Effector CD4-positive, alpha-beta T cell (primary cell): ENCODE measurements around the gene TINAG. TPM values are rescaled to one million over a fixed set of nuclear protein-coding genes. Genes with fewer than 3 reads are reported as not detected.

Experiments used
- DNase-seq: peaks from one replicate; pipeline ENCODE4 v3.0.0-alpha.2; 2020
- total RNA-seq: gene quantifications from one replicate; lab custom pipeline; 2026; lab: John Stamatoyannopoulos, UW

Gene TINAG
- total RNA-seq, result not detected

- DNase-seq, result no peak
Measured at GRCh38 chr6:54308289-54308985, at the start of gene TINAG. TSS of gene TINAG (plus strand) at chr6:54308441. CDS start at chr6:54308551, 110 bp downstream.

DNA sequence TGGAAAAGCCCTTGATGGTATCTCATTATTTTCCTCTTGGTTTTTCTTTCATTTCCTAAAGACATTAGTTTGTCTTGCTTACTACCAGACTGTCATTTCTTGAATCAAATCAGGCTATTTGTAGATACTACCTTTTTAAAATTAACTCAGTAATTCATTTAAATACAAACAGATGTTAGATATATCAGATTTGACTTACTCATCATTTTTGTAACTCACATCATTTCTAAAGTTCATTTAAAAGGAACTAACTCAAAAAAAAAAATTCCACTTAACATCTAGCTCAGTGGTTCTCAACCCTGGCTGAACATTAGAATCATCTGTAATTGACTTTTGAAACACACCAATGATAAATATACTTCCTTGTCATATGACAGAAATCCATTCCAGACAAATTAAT, 48.2 kb upstream of the TINAG start:
- no peak for DNase-seq

- DNase-seq, result no peak
Measured at GRCh38 chr6:54262499-54262898, 45.7 kb upstream of the TINAG start.

DNA sequence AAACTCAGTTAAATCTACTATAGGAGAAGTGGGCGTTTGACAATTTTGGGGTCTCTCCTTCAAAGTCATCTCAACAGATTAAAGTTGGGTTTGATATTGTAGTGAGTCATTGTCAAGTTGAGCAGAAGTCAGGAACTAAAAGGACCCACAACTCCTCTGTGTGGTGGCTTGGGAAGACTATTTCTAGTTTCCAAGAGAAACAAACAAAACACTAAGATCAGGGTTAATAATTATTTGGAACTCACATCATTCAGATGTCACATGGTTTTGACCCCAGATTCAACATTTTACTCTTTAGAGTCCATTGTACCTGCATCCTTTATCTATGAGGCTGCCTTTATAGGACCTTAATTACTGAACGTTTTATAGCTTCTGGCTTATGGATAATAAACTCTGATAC, 45.3 kb upstream of the TINAG start:
- DNase-seq, result no peak

DNA sequence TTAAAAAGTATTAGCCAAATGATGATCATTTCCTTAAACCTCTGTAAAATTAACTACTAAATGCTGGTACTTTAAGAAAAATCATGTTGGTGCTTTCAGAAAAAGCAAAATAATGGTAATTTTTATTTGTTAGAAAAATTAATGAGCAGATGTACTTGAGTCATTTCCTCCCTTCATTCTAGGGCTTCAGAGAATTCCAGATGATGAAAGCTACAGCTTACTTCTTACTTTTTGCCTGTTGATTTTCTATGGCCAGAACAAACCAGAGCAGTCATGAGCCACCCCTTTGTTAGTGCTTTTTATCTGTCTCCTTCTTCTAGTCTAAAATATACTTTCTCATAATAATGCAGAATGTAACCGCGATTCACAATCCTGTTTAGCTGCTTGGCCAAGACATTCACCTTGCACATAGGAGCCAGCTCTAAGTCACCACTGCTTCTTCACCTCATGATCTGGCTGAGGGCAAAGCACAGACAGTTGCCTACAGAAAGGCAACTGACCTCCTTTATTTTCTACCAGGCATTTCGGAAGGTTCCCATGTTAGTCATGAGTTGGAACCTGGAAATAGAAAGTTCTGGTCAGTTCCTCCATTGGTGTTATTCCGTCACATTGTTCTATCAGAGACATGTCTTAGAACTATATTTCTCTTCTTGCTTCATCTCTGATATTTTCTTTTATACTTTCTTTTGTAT, 43.5 kb upstream of the TINAG start:
- no peak for DNase-seq

DNA sequence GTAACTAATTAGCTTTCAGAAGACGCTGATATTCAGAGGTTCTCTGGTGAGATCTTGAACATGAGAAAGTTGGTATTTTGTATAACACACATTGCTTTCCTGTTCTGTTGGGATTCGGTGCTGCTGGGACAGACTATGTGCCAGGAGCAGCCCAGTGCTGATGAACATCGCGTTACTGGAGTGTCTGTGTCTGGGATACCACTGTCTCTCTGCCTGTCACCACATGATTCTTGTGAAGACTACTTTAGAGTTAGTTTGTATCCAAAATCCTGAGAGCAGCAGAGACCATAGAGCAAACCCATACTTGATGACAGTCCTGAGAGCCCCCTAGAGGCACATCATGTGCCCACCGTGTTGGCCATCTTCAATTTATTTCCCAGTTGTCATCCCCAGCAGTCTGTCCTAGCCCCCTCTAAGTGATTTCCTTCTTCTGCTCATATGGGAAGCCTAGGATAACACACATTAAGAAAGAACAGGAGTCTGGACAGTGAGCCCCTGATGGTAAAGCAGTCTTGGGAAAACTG, 41.8 kb upstream of the TINAG start:
- no peak for DNase-seq

- DNase-seq, result no peak
Measured at GRCh38 chr6:54267798-54268197, 40.4 kb upstream of the TINAG start.

DNA sequence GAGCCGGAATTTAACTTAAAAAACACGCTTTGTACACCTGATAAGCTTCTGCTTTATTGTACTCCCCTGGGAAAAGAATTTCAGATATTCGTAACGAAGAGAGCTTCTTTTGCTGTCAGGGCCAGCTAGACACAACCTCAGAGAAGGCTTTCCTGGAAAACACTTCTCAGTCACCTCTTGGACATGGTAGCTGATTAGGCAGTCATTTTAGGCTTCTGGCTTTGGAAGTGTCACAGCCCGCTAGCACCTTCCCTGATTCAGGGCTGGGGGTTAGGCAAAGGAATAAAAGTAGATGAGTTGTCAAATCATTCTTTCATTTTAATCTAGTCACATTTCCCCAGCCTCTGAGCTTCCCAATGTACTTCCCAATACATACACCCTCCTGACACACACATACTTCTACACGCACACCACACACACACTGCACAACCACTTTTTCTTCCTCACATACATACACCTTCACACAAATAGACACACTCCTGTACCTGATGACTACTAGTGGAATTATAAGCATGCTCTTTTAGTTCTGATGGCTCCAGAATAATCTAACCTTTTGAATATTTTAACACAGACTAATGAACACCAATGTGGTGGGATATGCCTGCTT, 34.9 kb upstream of the TINAG start:
- no peak for DNase-seq

DNA sequence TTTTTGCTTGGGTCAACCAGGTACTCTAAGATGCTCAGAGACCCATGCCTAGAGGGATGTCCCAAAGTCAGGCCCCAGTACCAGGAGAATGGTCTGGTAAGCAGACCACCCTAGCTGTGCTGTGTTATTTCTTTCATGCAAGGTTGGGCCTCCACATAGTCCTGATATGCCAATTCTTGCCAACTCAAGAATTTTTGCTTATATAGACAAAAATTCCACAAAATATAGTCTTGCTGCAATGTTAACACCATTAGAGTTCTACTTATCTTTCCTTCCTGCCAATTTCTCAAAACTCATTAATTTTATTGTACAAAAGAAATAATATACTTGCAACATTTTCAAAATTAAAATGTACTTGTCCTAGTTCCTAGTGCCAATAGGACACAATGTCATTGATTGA, 33.9 kb upstream of the TINAG start:
- DNase-seq, result no peak

DNA sequence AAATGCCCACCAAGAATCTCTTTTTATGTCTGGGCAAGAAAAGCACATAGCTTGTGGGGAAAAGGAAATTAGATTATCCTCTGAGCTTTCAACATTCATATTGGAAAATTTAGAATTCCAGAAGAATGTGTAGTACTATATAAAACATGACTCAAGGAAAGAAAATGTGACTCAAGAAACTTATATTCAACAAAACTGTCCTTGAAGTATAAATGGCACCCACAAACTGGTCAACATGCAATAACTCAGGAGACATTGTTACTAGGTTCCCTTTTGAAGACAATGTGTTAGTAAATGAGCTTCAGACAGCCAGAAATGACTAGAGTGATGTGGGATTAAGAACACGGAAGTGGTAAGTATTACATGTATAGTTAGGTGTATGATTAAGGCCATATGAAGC, 26.1 kb upstream of the TINAG start:
- DNase-seq, result no peak

GRCh38 chr6:54284161-54284860, 23.9 kb upstream of the TINAG start:
- DNase-seq, result no peak

DNA sequence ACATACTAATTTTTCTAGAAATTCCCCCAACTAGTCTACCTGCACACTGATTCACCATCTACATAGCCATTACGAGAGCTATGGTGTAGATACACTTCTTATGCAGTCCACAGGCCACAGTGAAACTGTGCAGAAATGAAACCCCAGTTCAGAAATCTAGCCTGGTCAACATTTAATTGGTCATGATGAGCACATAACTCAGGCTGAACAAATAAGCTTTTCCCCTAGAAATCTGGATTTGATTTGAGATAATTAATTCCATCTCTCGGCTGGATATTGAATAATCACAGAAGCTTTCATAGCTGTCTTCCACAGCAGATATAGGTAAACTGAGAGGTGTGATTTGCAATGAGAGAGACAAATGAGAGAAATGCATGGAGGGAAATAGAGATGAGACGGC, 22.6 kb upstream of the TINAG start:
- no peak for DNase-seq

GRCh38 chr6:54286141-54286540, 22.1 kb upstream of the TINAG start:
- DNase-seq, result no peak

- no peak for DNase-seq
Measured at GRCh38 chr6:54288474-54288873, 19.8 kb upstream of the TINAG start.

DNA sequence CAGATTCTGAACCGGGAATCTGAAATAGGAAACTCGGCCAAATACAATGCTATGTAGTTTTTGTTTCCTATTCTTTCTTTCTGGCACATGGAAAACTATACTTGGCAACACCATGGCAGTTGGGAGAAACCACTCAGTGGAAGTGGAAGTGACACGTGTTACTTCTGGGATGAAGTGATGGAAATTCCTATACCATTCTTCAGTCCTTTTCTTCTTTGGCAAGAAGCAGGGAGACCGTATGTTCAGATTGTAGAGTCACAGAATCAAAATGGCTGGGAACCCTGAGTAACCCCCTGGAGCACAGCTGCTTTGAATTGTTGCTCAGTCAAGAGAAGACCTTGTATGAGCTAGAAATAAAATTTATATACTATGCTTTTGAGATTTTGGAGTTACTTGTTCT, 18.8 kb upstream of the TINAG start:
- no peak for DNase-seq

GRCh38 chr6:54291146-54291545, 17.1 kb upstream of the TINAG start:
- DNase-seq, result no peak

- no peak for DNase-seq
Measured at GRCh38 chr6:54291738-54292137, 16.5 kb upstream of the TINAG start.

GRCh38 chr6:54294965-54295532, 13.2 kb upstream of the TINAG start:
- DNase-seq, result no peak

DNA sequence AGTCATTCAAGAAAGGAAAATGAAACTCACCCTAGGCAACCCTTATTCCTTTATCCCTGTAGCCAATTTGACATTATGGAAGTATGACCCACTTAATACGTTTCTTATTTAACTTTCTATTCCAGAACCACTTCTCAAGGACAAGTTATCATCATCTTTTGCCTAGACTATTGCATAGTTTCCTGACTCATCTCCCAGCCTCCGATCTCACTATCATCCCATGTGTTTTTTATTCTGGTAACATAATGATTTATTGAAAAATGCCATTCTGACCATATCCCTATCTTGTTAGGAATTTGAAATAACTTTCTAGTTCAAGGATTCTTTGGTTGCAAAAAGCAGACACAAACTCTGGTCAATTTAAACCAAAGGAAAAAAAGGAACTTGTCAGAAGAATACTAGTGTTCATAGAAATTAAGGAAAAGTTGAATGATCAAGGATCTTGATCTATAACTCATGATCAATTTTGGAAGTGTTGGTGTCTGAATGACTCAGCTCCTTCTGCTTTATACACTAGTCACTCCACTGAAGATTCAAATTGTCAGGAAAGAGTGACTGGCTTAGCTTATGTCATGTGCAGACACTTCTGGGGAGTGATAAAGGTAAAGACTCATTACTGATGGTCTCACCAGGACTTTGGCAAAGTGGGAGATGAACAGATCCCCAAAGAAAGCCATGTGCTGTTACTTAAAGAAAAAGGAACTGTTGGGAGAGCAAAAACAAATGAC, 8.5 kb upstream of the TINAG start:
- no peak for DNase-seq

GRCh38 chr6:54301770-54302169, 6.5 kb upstream of the TINAG start:
- DNase-seq, result no peak

GRCh38 chr6:54307439-54307910, 766 bp upstream of the TINAG start:
- DNase-seq, result no peak

DNA sequence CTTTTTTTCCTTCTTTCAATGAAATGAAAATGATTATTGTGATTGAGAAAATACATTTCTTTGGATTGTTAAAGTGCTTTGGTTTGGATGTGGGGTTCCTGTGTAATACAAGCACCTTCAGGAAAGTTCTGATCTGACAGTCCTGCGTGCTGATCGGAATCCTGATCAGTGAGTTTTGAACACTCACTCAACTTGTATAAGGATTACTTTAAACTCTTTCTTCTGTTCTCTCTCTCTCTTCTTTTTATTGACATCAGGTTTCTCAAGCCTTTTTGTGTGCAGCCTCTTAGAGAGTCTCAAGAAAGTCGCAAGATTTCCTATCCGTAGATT, 710 bp downstream of the TINAG start:
- no peak for DNase-seq
